ENCODE measurements around the gene ZNF141.

ZNF141 gene

GRCh38 chr4:337143-337931 lies at the start of gene ZNF141:
ZNF141 (plus strand) TSS chr4:337814; CDS start chr4:337984, 170 bp downstream.
- Histone ChIP-seq H3K4me3 (ENCODE audit: low read length, poor library complexity, severe bottlenecking) (peak within 1 kb of the TSS; percentile 83), H3K9me2 (replicated peaks; ENCODE audit: low read depth, low read length) (no peaks in the 10 kb centered on the region)

GRCh38 chr4:288891-289290 lies 48.7 kb upstream of the ZNF141 start:
- H3K9me3 ChIP-seq (ENCODE audit: insufficient read depth, low read depth, low read length), result peaks cover 10% of the 10 kb centered on the region; the same call in 1 of the 2 replicates
- TF ChIP-seq CTCF (conservative IDR thresholded peaks at IDR 0.05; ENCODE audit: low read length), result no peak
- no peak for TF ChIP-seq EZH2phosphoT487 (IDR thresholded peaks at IDR 0.05; ENCODE audit: borderline replicate concordance)
- no peaks in the 10 kb centered on the region for H4K20me1 ChIP-seq (ENCODE audit: insufficient read depth, low read length, poor library complexity, severe bottlenecking)
- no peaks in the 10 kb centered on the region for H3K79me2 ChIP-seq (ENCODE audit: insufficient read depth, low read length)
- H3K4me1 ChIP-seq (ENCODE audit: insufficient read depth, low read length, poor library complexity, severe bottlenecking), result no peaks in the 10 kb centered on the region
- H3K9me2 ChIP-seq (replicated peaks; ENCODE audit: low read depth, low read length), result no peaks in the 10 kb centered on the region
- H3K4me3 ChIP-seq (ENCODE audit: low read length, poor library complexity, severe bottlenecking), result no peak overlapping the region
- H3K27me3 ChIP-seq (ENCODE audit: insufficient read depth, low read length, poor library complexity, severe bottlenecking), result no peaks in the 10 kb centered on the region
- H3K4me2 ChIP-seq (ENCODE audit: low read depth, low read length, poor library complexity, severe bottlenecking), result no peak overlapping the region
- no peaks in the 10 kb centered on the region for H3F3A ChIP-seq (ENCODE audit: low read depth)
- no peak overlapping the region for H2AFZ ChIP-seq (ENCODE audit: low read length)
- H3K36me3 ChIP-seq (ENCODE audit: insufficient read depth, low read length), result no peaks in the 10 kb centered on the region
- no peak overlapping the region for H3K9ac ChIP-seq (ENCODE audit: low read depth, low read length, poor library complexity, severe bottlenecking)

More at GRCh38 chr4:337143-337931, at the start of gene ZNF141:
- Histone ChIP-seq H3K36me3 (ENCODE audit: insufficient read depth, low read length) (no peaks in the 10 kb centered on the region), H4K20me1 (ENCODE audit: insufficient read depth, low read length, poor library complexity, severe bottlenecking) (no peaks in the 10 kb centered on the region), H3K4me1 (ENCODE audit: insufficient read depth, low read length, poor library complexity, severe bottlenecking) (no peaks in the 10 kb centered on the region), H3K9me3 (ENCODE audit: insufficient read depth, low read depth, low read length) (peaks cover 2% of the 10 kb centered on the region; the same call in 1 of the 2 replicates), H3F3A (ENCODE audit: low read depth) (no peaks in the 10 kb centered on the region), H3K27me3 (ENCODE audit: insufficient read depth, low read length, poor library complexity, severe bottlenecking) (no peaks in the 10 kb centered on the region), H3K79me2 (ENCODE audit: insufficient read depth, low read length) (peaks cover 28% of the 10 kb centered on the region; the same call in 1 of the 2 replicates), H2AFZ (ENCODE audit: low read length) (peak within 1 kb of the TSS; percentile 96), H3K4me2 (ENCODE audit: low read depth, low read length, poor library complexity, severe bottlenecking) (peak within 1 kb of the TSS; percentile 67), H3K9ac (ENCODE audit: low read depth, low read length, poor library complexity, severe bottlenecking) (peak within 1 kb of the TSS; percentile 83)
- TF ChIP-seq EZH2phosphoT487 (IDR thresholded peaks at IDR 0.05; ENCODE audit: borderline replicate concordance) (no peak), CTCF (conservative IDR thresholded peaks at IDR 0.05; ENCODE audit: low read length) (no peak)

- no peak overlapping the region for H3K9ac ChIP-seq (ENCODE audit: low read depth, low read length, poor library complexity, severe bottlenecking)
- H4K20me1 ChIP-seq (ENCODE audit: insufficient read depth, low read length, poor library complexity, severe bottlenecking), result no peaks in the 10 kb centered on the region
- H3K27me3 ChIP-seq (ENCODE audit: insufficient read depth, low read length, poor library complexity, severe bottlenecking), result no peaks in the 10 kb centered on the region
- H3K4me3 ChIP-seq (ENCODE audit: low read length, poor library complexity, severe bottlenecking), result no peak overlapping the region
- H3K36me3 ChIP-seq (ENCODE audit: insufficient read depth, low read length), result no peaks in the 10 kb centered on the region
- no peaks in the 10 kb centered on the region for H3F3A ChIP-seq (ENCODE audit: low read depth)
- H3K4me2 ChIP-seq (ENCODE audit: low read depth, low read length, poor library complexity, severe bottlenecking), result no peak overlapping the region
- H3K4me1 ChIP-seq (ENCODE audit: insufficient read depth, low read length, poor library complexity, severe bottlenecking), result no peaks in the 10 kb centered on the region
- peaks cover 7% of the 10 kb centered on the region; the same call in 1 of the 2 replicates for H3K9me3 ChIP-seq (ENCODE audit: insufficient read depth, low read depth, low read length)
- no peaks in the 10 kb centered on the region for H3K9me2 ChIP-seq (replicated peaks; ENCODE audit: low read depth, low read length)
- no peak for TF ChIP-seq EZH2phosphoT487 (IDR thresholded peaks at IDR 0.05; ENCODE audit: borderline replicate concordance)
- no peak for TF ChIP-seq CTCF (conservative IDR thresholded peaks at IDR 0.05; ENCODE audit: low read length)
- H2AFZ ChIP-seq (ENCODE audit: low read length), result no peak overlapping the region
- H3K79me2 ChIP-seq (ENCODE audit: insufficient read depth, low read length), result no peaks in the 10 kb centered on the region
These were observed 42.9 kb upstream of the ZNF141 start for GRCh38 chr4:294732-295131.

Data from Loucy (cell line).